IMR-90 (cell line): ENCODE measurements around the gene OR10Z1. TPM values are rescaled to one million over a fixed set of nuclear protein-coding genes. Genes with fewer than 3 reads are reported as not detected.

Source experiments
- ATAC-seq: fragments of 200-7000 bp; cut with Tn5 transposase; 2 replicates; pipeline ENCODE4 v1.9.1; 2020; ENCODE audit warnings: low read depth, mild to moderate bottlenecking, moderate library complexity
- BruUV-seq: library from RNA; stranded (reverse); fragments of 400-500 nt; replicated peaks from 2 replicates; lab custom pipeline; 2021; lab: Mats Ljungman, UMichigan
- CTCF ChIA-PET: fragments of 300-600 bp; formaldehyde crosslinking; extraction: SDS; loops from one replicate; lab custom pipeline; 2021; ENCODE audit warnings: antibody characterized with exemption; lab: Yijun Ruan, JAX
- POLR2A ChIA-PET: fragments of 300-600 bp; sonication (Branson Sonifier 250); formaldehyde crosslinking; loops from one replicate; lab custom pipeline; 2022; ENCODE audit warnings: antibody characterized with exemption; ENCODE audit not compliant: unreplicated experiment; lab: Charles Lee
- DNase-seq: peaks from one replicate; pipeline ENCODE4 v3.0.0; 2013
- H2AFZ ChIP-seq: replicated peaks from 2 replicates; pipeline ENCODE3; 2013; ENCODE audit warnings: low read length, mild to moderate bottlenecking; ENCODE audit not compliant: poor library complexity
- H2AK5ac ChIP-seq: 2 replicates; pipeline ENCODE4 v1.6.1; 2013; ENCODE audit warnings: low read depth, low read length, inconsistent platforms
- H2AK9ac ChIP-seq: replicated peaks from 2 replicates; pipeline ENCODE3; 2013; ENCODE audit warnings: mild to moderate bottlenecking, low read depth, low read length, moderate library complexity; ENCODE audit not compliant: poor library complexity
- H2BK120ac ChIP-seq: 2 replicates; pipeline ENCODE4 v1.6.1; 2013; ENCODE audit warnings: low read depth, low read length, inconsistent platforms
- H2BK15ac ChIP-seq: 3 replicates; pipeline ENCODE4 v1.6.1; 2013; ENCODE audit warnings: low read depth, low read length, inconsistent platforms
- H2BK20ac ChIP-seq: 2 replicates; pipeline ENCODE4 v1.6.1; 2013; ENCODE audit warnings: low read depth, mild to moderate bottlenecking, inconsistent platforms, low read length, moderate library complexity
- H2BK5ac ChIP-seq: 2 replicates; pipeline ENCODE4 v1.6.1; 2013; ENCODE audit warnings: mild to moderate bottlenecking, low read depth, low read length, inconsistent platforms; ENCODE audit not compliant: poor library complexity, severe bottlenecking
- H3K14ac ChIP-seq: replicated peaks from 2 replicates; pipeline ENCODE4 v1.6.1; 2013; ENCODE audit warnings: low read depth, low read length, inconsistent platforms
- H3K18ac ChIP-seq: 2 replicates; pipeline ENCODE4 v1.6.1; 2013; ENCODE audit warnings: low read depth, low read length, control low read depth
- H3K23ac ChIP-seq: 2 replicates; pipeline ENCODE4 v1.6.1; 2013; ENCODE audit warnings: low read depth, low read length, inconsistent platforms
- H3K27ac ChIP-seq: 2 replicates; pipeline ENCODE4 v1.5.1; 2013; ENCODE audit warnings: mild to moderate bottlenecking, control low read depth, low read length; ENCODE audit not compliant: insufficient read depth
- H3K27me3 ChIP-seq: 2 replicates; pipeline ENCODE4 v1.6.1; 2013; ENCODE audit warnings: low read length; ENCODE audit not compliant: control insufficient read depth, insufficient read depth
- H3K36me3 ChIP-seq: 2 replicates; pipeline ENCODE4 v1.6.1; 2013; ENCODE audit warnings: low read length, mixed read lengths; ENCODE audit not compliant: control insufficient read depth, insufficient read depth
- H3K4ac ChIP-seq: 2 replicates; pipeline ENCODE4 v1.6.1; 2013; ENCODE audit warnings: low read depth, low read length, inconsistent platforms
- H3K4me1 ChIP-seq: 2 replicates; pipeline ENCODE4 v1.6.1; 2013; ENCODE audit warnings: low read length, mixed read lengths; ENCODE audit not compliant: control insufficient read depth, insufficient read depth
- H3K4me2 ChIP-seq: 2 replicates; pipeline ENCODE4 v1.6.1; 2013; ENCODE audit warnings: low read depth, mild to moderate bottlenecking, control low read depth, low read length, moderate library complexity
- H3K4me3 ChIP-seq: 2 replicates; pipeline ENCODE4 v1.5.1; 2013; ENCODE audit warnings: low read depth, mild to moderate bottlenecking, control low read depth, low read length, moderate library complexity; ENCODE audit not compliant: insufficient read depth
- H3K56ac ChIP-seq: 2 replicates; pipeline ENCODE4 v1.6.1; 2013; ENCODE audit warnings: low read length, inconsistent platforms; ENCODE audit not compliant: insufficient read depth; ENCODE audit errors: extremely low read depth
- H3K79me1 ChIP-seq, 2 experiments: 2 replicates each; pipeline ENCODE4 v1.6.1; 2013; ENCODE audit warnings: low read length in 2 of 2, inconsistent platforms in 1 of 2, low read depth in 1 of 2
- H3K9ac ChIP-seq: 2 replicates; pipeline ENCODE4 v1.6.1; 2013; ENCODE audit warnings: low read depth, low read length, control low read depth
- H3K9me1 ChIP-seq: 2 replicates; pipeline ENCODE4 v1.6.1; 2013; ENCODE audit warnings: low read length, inconsistent platforms; ENCODE audit not compliant: insufficient read depth
- H3K9me3 ChIP-seq: 2 replicates; pipeline ENCODE4 v1.6.1; 2013; ENCODE audit warnings: low read length; ENCODE audit not compliant: control insufficient read depth, insufficient read depth
- H4K20me1 ChIP-seq: 2 replicates; pipeline ENCODE4 v1.6.1; 2013; ENCODE audit warnings: low read length, inconsistent platforms; ENCODE audit not compliant: insufficient read depth
- H4K5ac ChIP-seq: 2 replicates; pipeline ENCODE4 v1.6.1; 2013; ENCODE audit warnings: mild to moderate bottlenecking, low read depth, low read length, control low read depth
- H4K8ac ChIP-seq, 2 experiments: 2 replicates each; pipeline ENCODE4 v1.6.1; 2013; ENCODE audit warnings: low read depth in 2 of 2, low read length in 2 of 2, control low read depth in 1 of 2, inconsistent platforms in 1 of 2
- H4K91ac ChIP-seq: 2 replicates; pipeline ENCODE4 v1.6.1; 2013; ENCODE audit warnings: low read depth, low read length, inconsistent platforms; ENCODE audit not compliant: insufficient read depth
- CEBPB ChIP-seq: IDR thresholded peaks from 2 replicates; pipeline ENCODE4 v1.6.1; 2012; ENCODE audit warnings: low read depth, low read length, improper control_type of control experiment
- FOS ChIP-seq: fragments of 150-350 bp; IDR thresholded peaks from 2 replicates; pipeline ENCODE4 v1.6.1; 2016; ENCODE audit warnings: low read depth, low read length
- MAZ ChIP-seq: IDR thresholded peaks from 2 replicates; pipeline ENCODE4 v1.6.1; 2012; ENCODE audit warnings: low read depth, mild to moderate bottlenecking, low read length, improper control_type of control experiment, moderate library complexity, borderline replicate concordance
- MXI1 ChIP-seq: IDR thresholded peaks from 2 replicates; pipeline ENCODE4 v1.6.1; 2012; ENCODE audit warnings: low read depth, mild to moderate bottlenecking, low read length, moderate library complexity, borderline replicate concordance
- NFE2L2 ChIP-seq: fragments of 150-350 bp; IDR thresholded peaks from 2 replicates; pipeline ENCODE4 v1.6.1; 2016; ENCODE audit warnings: low read depth, mild to moderate bottlenecking, low read length
- POLR2A ChIP-seq: IDR thresholded peaks from 2 replicates; pipeline ENCODE4 v1.6.1; 2012; ENCODE audit warnings: mild to moderate bottlenecking, low read depth, low read length
- RCOR1 ChIP-seq: IDR thresholded peaks from 2 replicates; pipeline ENCODE4 v1.6.1; 2012; ENCODE audit warnings: mild to moderate bottlenecking, low read length, improper control_type of control experiment; ENCODE audit not compliant: insufficient replicate concordance
- SMC3 ChIP-seq: fragments of 150-350 bp; IDR thresholded peaks from 2 replicates; pipeline ENCODE4 v1.6.1; 2016; ENCODE audit warnings: low read depth, mild to moderate bottlenecking, antibody characterized with exemption, low read length, moderate library complexity
- USF2 ChIP-seq: fragments of 150-350 bp; IDR thresholded peaks from 2 replicates; pipeline ENCODE4 v1.6.1; 2017; ENCODE audit warnings: mild to moderate bottlenecking, antibody characterized with exemption, low read length, low read depth
- WGBS, 2 experiments: methylation state at CpG; one replicate each; pipeline versions ENCODE4 v1.1.5 to v1.1.7; 2013; ENCODE audit warnings: missing lambda C conversion rate in 2 of 2; ENCODE audit not compliant: insufficient read length in 1 of 2; ENCODE audit errors: extremely low coverage in 2 of 2; 5-methylcytosine and 5-hydroxymethylcytosine counted together
- dilution Hi-C: fragments of 300-500 bp; cut with HindIII; formaldehyde crosslinking; loops from one replicate; pipeline ENCODE4 v1.14.3; 2018; ENCODE audit warnings: low sequenced_read_pairs; ENCODE audit not compliant: unreplicated experiment
- in situ Hi-C: fragments of 300-500 bp; cut with MboI; formaldehyde crosslinking; loops from 3 replicates; pipeline ENCODE4 v1.14.3; 2019; ENCODE audit warnings: low sequenced_read_pairs, inconsistent platforms, mixed read lengths
- intact Hi-C: fragments of 100-400 bp; cut with micrococcal nuclease; formaldehyde crosslinking; loops from 2 replicates; pipeline ENCODE4 v1.10.0; 2022
- polyA plus RNA-seq, 3 experiments: library from polyadenylated mRNA; depleted of rRNA; stranded (reverse); fragments of >200 nt; gene quantifications; 2 replicates each; pipeline ENCODE4 v1.2.3, GENCODE V29; 2012; ENCODE audit warnings: low replicate concordance in 1 of 3
- total RNA-seq: library from RNA; depleted of rRNA; stranded (reverse); fragments of >200 nt; gene quantifications from 2 replicates; pipeline ENCODE4 v1.2.3, GENCODE V29; 2012
- TF ChIP-seq, protein P1 (sequence below): fragments of 150-350 bp; IDR thresholded peaks from 2 replicates; pipeline ENCODE4 v1.6.1; 2016; ENCODE audit warnings: low read depth, mild to moderate bottlenecking, low read length, moderate library complexity, borderline replicate concordance

OR10Z1 gene
- total and polyA plus RNA-seq, 2 of the 4 experiments (the other 2 are of a cell fraction) = not detected

DNA sequence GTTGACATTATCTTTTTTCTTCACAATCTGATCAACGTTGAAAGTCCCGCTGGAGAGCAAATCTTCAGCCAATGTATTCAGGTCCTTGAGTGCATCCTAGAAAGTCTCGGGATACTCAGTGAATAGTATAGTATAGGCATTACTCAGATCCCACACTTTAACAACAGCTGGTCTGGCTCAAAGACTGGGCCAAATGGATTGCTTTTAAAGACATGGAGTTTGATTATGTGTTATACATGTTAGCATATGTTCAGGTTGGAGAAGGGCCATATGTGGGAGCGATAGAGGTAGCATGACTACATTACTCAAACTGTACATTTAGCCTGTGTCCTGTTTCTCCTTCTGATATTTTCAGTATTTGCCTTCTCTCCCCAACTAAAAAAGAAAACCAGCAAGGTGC, 33.1 kb downstream of the OR10Z1 start:
- no peak for ATAC-seq
- no peak overlapping the region for H3K9ac ChIP-seq
- H3K4me2 ChIP-seq = no peak overlapping the region
- H3K4me3 ChIP-seq = no peak overlapping the region
- H3K4me1 ChIP-seq = no peaks in the 10 kb centered on the region
- H2BK5ac ChIP-seq = no peak overlapping the region
- no peaks in the 10 kb centered on the region for H4K20me1 ChIP-seq
- ChIA-PET CTCF (no interaction called here), POLR2A (no interaction called here)
- H3K9me3 ChIP-seq = peaks cover 2% of the 10 kb centered on the region; the same call in 1 of the 2 replicates
- H3K14ac ChIP-seq = no peak overlapping the region
- H3K27me3 ChIP-seq = no peaks in the 10 kb centered on the region
- H3K79me1 ChIP-seq = no peaks in the 10 kb centered on the region
- H4K5ac ChIP-seq = no peak overlapping the region
- no peak overlapping the region for H3K4ac ChIP-seq
- intact Hi-C loops (no loop called here), dilution Hi-C loops (no loop called here), in situ Hi-C loops (no loop called here)
- H3K36me3 ChIP-seq = no peaks in the 10 kb centered on the region
- no peak overlapping the region for H3K18ac ChIP-seq
- no peak overlapping the region for H3K27ac ChIP-seq
- no peak overlapping the region for H3K23ac ChIP-seq
- H2AK9ac ChIP-seq = no peak overlapping the region
- H4K91ac ChIP-seq = no peak overlapping the region
- H2BK120ac ChIP-seq = no peak overlapping the region
- no TSS peak for BruUV-seq
- no peak for TF ChIP-seq RCOR1
- TF ChIP-seq CEBPB = no peak
- TF ChIP-seq USF2 = no peak
- TF ChIP-seq FOS = no peak
- TF ChIP-seq POLR2A = no peak
- TF ChIP-seq, protein P1, sequence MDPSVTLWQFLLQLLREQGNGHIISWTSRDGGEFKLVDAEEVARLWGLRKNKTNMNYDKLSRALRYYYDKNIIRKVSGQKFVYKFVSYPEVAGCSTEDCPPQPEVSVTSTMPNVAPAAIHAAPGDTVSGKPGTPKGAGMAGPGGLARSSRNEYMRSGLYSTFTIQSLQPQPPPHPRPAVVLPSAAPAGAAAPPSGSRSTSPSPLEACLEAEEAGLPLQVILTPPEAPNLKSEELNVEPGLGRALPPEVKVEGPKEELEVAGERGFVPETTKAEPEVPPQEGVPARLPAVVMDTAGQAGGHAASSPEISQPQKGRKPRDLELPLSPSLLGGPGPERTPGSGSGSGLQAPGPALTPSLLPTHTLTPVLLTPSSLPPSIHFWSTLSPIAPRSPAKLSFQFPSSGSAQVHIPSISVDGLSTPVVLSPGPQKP = no peak
- no peak for TF ChIP-seq SMC3
- TF ChIP-seq MXI1 = no peak
- no peak for TF ChIP-seq MAZ
- TF ChIP-seq NFE2L2 = no peak
- no CpG with 5 or more reads among the region's 4 CpGs for WGBS, 2 experiments
- no peak overlapping the region for H4K8ac ChIP-seq
- H3K9me1 ChIP-seq = no peaks in the 10 kb centered on the region
- no peak overlapping the region for H2AK5ac ChIP-seq
- H2BK15ac ChIP-seq = no peak overlapping the region
- no peak overlapping the region for H2BK20ac ChIP-seq
- H3K56ac ChIP-seq = no peak overlapping the region
- DNase-seq = no peak
- no peak overlapping the region for H2AFZ ChIP-seq
